GM12874 (cell line): ENCODE results near the gene ELP4.

Experiments
- CTCF ChIP-seq: IDR thresholded peaks from 2 replicates; pipeline ENCODE4 v1.5.1; 2011; ENCODE audit warnings: low read depth, mild to moderate bottlenecking, control low read depth, low read length, moderate library complexity; ENCODE audit not compliant: insufficient read depth

ELP4 gene

GRCh38 chr11:31795706-31796498 is 286.3 kb downstream of the ELP4 start:
- TF ChIP-seq CTCF: no peak

GRCh38 chr11:31796499-31797189 is 287.1 kb downstream of the ELP4 start:
- TF ChIP-seq CTCF: no peak

GRCh38 chr11:31797190-31798056 is 287.9 kb downstream of the ELP4 start:
- TF ChIP-seq CTCF: no peak

- TF ChIP-seq CTCF: no peak
Measured at GRCh38 chr11:31798057-31798553, 288.5 kb downstream of the ELP4 start.

GRCh38 chr11:31798554-31799434 is 289.2 kb downstream of the ELP4 start:
- TF ChIP-seq CTCF: peak; percentile 35; the same call in 1 of the 2 replicates

- no peak for TF ChIP-seq CTCF
Measured at GRCh38 chr11:31799435-31800397, 290.1 kb downstream of the ELP4 start.
